Tibial nerve (tissue), 4 donors: ENCODE measurements around the gene PSMF1. TPM values are rescaled to one million over a fixed set of nuclear protein-coding genes. Genes with fewer than 3 reads are reported as not detected.

Experiments used
- DNase-seq, 2 donors: peaks; one replicate each; pipeline ENCODE4 v3.0.0-alpha.2; 2019; ENCODE audit warnings: low spot score in 2 of 2
- H3K27ac ChIP-seq, 4 donors: fragments of 200-600 bp; sonication (generic) in 3 of 4; one replicate each; pipeline ENCODE4 v1.5.1; 2017 to 2019; ENCODE audit warnings: mild to moderate bottlenecking in 1 of 4
- H3K27me3 ChIP-seq, 2 donors: fragments of 200-600 bp; sonication (generic) in 1 of 2; one replicate each; pipeline versions ENCODE4 v1.5.1 to v1.6.0; 2017 to 2019
- H3K36me3 ChIP-seq, 3 donors: fragments of 200-600 bp; sonication (generic); one replicate each; pipeline ENCODE4 v1.5.1; 2018 to 2019
- H3K4me1 ChIP-seq, 4 donors: fragments of 200-600 bp; sonication (generic) in 3 of 4; one replicate each; pipeline ENCODE4 v1.5.1; 2017 to 2019
- H3K4me3 ChIP-seq, 4 donors: fragments of 200-600 bp; sonication (generic) in 3 of 4; one replicate each; pipeline ENCODE4 v1.5.1; 2017 to 2019; ENCODE audit warnings: mild to moderate bottlenecking in 1 of 4, moderate library complexity in 1 of 4
- H3K9me3 ChIP-seq, 4 donors: fragments of 200-600 bp; sonication (generic) in 3 of 4; one replicate each; pipeline ENCODE4 v1.5.1; 2017 to 2019
- EP300 ChIP-seq, 2 donors: sonication (generic); formaldehyde crosslinking; IDR thresholded peaks; one replicate each; pipeline ENCODE4 v1.6.1; 2017; ENCODE audit warnings: antibody characterized with exemption in 2 of 2, mild to moderate bottlenecking in 1 of 2
- POLR2A ChIP-seq, 2 donors: fragments of 450-650 bp; IDR thresholded peaks; one replicate each; pipeline ENCODE4 v1.6.1; 2017; ENCODE audit warnings: antibody characterized with exemption in 2 of 2, mild to moderate bottlenecking in 2 of 2, moderate library complexity in 2 of 2
- WGBS, 2 donors: methylation state at CpG; one replicate each; pipeline ENCODE4 v1.1.5; 2018; 5-methylcytosine and 5-hydroxymethylcytosine counted together
- total RNA-seq, 4 donors: library from RNA; depleted of rRNA; stranded (reverse); fragments of >200 nt; gene quantifications; one replicate each; pipeline ENCODE4 v1.1.0, GENCODE V29; 2016
- TF ChIP-seq, protein P1 (sequence below), 5 experiments: fragments of 200-600 bp in 3 of 5; fragments of 450-650 bp in 2 of 5; sonication (generic) in 3 of 5; IDR thresholded peaks; one replicate each; pipeline ENCODE4 v1.5.1; 2016 to 2019; ENCODE audit warnings: antibody characterized with exemption in 5 of 5, mild to moderate bottlenecking in 3 of 5, moderate library complexity in 2 of 5

The PSMF1 gene
- total RNA-seq, 4 donors from 2014 or later, result 70.2 to 140 (median 112) TPM

GRCh38 chr20:1083431-1084080 is 34.8 kb upstream of the PSMF1 start:
- WGBS, 2 donors, result 76 to 78% methylated on average over 5 of the region's 5 CpGs
- no peak overlapping the region for H3K4me3 ChIP-seq
- no peak for TF ChIP-seq POLR2A (IDR thresholded peaks at IDR 0.05)
- no peak for TF ChIP-seq EP300 (IDR thresholded peaks at IDR 0.05)
- TF ChIP-seq, protein P1, sequence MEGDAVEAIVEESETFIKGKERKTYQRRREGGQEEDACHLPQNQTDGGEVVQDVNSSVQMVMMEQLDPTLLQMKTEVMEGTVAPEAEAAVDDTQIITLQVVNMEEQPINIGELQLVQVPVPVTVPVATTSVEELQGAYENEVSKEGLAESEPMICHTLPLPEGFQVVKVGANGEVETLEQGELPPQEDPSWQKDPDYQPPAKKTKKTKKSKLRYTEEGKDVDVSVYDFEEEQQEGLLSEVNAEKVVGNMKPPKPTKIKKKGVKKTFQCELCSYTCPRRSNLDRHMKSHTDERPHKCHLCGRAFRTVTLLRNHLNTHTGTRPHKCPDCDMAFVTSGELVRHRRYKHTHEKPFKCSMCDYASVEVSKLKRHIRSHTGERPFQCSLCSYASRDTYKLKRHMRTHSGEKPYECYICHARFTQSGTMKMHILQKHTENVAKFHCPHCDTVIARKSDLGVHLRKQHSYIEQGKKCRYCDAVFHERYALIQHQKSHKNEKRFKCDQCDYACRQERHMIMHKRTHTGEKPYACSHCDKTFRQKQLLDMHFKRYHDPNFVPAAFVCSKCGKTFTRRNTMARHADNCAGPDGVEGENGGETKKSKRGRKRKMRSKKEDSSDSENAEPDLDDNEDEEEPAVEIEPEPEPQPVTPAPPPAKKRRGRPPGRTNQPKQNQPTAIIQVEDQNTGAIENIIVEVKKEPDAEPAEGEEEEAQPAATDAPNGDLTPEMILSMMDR (IDR thresholded peaks at IDR 0.05), result no peak
- no peak overlapping the region for H3K27ac ChIP-seq
- H3K9me3 ChIP-seq, result peaks cover 0 to 14% (median 0%) of the 10 kb centered on the region in 4 donors
- H3K27me3 ChIP-seq, result no peaks in the 10 kb centered on the region
- H3K4me1 ChIP-seq, result no peaks in the 10 kb centered on the region
- peaks cover 0 to 3% (median 0%) of the 10 kb centered on the region in 3 donors for H3K36me3 ChIP-seq
- DNase-seq, result no peak

DNA sequence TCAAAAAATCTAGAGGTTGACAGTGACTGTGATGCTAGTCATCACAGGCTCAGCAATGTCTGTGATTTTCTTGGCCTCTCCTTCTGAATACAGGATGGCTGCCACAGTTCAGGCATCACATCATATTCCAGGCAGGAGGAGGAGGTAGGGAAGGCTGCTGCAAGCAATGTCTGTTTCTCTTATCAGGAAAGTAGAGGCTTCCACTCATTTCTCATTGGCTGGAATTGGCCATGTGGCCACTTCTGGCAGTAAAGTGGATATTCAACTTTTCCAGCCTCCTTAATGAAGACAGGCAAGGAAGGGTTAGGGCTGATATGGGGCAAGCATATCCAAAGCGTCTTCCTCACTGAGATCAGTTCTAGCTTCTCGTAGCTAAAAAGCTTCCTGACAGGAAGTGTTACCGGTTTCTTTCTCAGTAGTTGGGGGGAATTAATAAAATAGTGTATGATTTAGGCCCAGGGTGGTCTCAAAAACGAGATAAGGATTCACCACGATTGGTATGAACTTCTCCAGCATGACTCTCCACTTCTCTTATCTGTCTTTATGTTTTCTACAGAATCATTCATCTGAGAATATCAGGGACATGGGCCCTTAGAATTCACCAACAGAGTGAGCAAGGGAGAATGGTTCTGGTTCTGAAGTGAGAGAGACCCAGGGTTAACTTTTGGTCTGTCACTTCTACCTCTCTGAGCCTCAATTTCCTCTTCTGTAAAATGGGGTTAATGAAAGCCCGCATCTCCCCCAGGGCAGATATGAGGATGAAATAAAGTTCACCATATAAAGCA is 32.7 kb upstream of the PSMF1 start:
- H3K4me3 ChIP-seq, result no peak overlapping the region
- no peak for DNase-seq
- no peaks in the 10 kb centered on the region for H3K27me3 ChIP-seq
- H3K36me3 ChIP-seq, result peaks cover 0 to 3% (median 0%) of the 10 kb centered on the region in 3 donors
- WGBS, 2 donors, result 63 to 64% methylated on average over 6 of the region's 6 CpGs
- peaks cover 0 to 29% (median 2%) of the 10 kb centered on the region in 4 donors for H3K9me3 ChIP-seq
- TF ChIP-seq, protein P1 (IDR thresholded peaks at IDR 0.05), result no peak
- TF ChIP-seq EP300 (IDR thresholded peaks at IDR 0.05), result no peak
- no peak for TF ChIP-seq POLR2A (IDR thresholded peaks at IDR 0.05)
- no peak overlapping the region for H3K27ac ChIP-seq
- no peaks in the 10 kb centered on the region for H3K4me1 ChIP-seq

- no peaks in the 10 kb centered on the region for H3K4me1 ChIP-seq
- no peak overlapping the region for H3K27ac ChIP-seq
- H3K27me3 ChIP-seq, result no peaks in the 10 kb centered on the region
- no peak overlapping the region for H3K4me3 ChIP-seq
- no peak for DNase-seq
- 23 to 24% methylated on average over 5 of the region's 5 CpGs for WGBS, 2 donors
- peaks cover 0 to 3% (median 0%) of the 10 kb centered on the region in 3 donors for H3K36me3 ChIP-seq
- peaks cover 0 to 33% (median 2%) of the 10 kb centered on the region in 4 donors for H3K9me3 ChIP-seq
- no peak for TF ChIP-seq POLR2A (IDR thresholded peaks at IDR 0.05)
- TF ChIP-seq, protein P1 (IDR thresholded peaks at IDR 0.05), result no peak
- TF ChIP-seq EP300 (IDR thresholded peaks at IDR 0.05), result no peak
These were observed 31.9 kb upstream of the PSMF1 start for GRCh38 chr20:1086277-1087213.

DNA sequence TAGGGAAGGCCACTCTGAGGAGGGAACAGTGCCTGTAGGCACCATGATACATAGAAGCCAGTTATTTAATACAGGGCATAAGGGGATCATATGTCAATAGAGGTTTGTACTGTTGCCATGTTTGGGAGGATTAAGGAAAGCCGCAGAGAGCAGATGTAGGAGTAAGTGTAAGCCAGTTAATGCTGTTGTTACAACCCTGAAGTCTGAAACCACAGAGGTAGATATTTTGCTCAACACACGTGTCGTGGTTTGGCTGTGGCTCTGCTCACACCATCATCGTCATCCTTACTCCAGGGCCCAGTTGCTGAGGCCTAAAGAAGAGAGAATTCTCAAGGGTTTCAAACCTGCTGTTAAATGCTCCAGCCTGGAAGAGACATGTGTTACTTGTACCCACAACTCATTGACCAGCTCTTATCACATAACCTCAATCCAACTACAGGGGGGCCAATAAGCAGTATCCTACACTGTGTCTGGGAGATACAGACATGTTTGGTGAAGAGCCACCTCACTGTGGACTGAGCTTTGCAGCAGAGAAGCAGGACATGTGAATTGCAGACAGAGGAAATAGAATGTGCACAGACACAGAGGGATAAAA is 31.0 kb upstream of the PSMF1 start:
- Histone ChIP-seq H3K27ac (no peak overlapping the region), H3K9me3 (peaks cover 0 to 34% (median 2%) of the 10 kb centered on the region in 4 donors), H3K27me3 (no peaks in the 10 kb centered on the region), H3K36me3 (peaks cover 0 to 3% (median 0%) of the 10 kb centered on the region in 3 donors), H3K4me3 (no peak overlapping the region), H3K4me1 (no peaks in the 10 kb centered on the region)
- TF ChIP-seq EP300 (IDR thresholded peaks at IDR 0.05), result no peak
- no peak for TF ChIP-seq POLR2A (IDR thresholded peaks at IDR 0.05)
- TF ChIP-seq, protein P1 (IDR thresholded peaks at IDR 0.05), result no peak
- DNase-seq, result no peak
- WGBS, 2 donors, result 59 to 62% methylated on average over 4 of the region's 4 CpGs
